MCF 10A (cell line): ENCODE data around the gene QSOX2. TPM values are rescaled to one million over a fixed set of nuclear protein-coding genes. Genes with fewer than 3 reads are reported as not detected.

ENCODE experiments used
- BruUV-seq: library from RNA; stranded (reverse); fragments of 400-500 nt; replicated peaks from 2 replicates; lab custom pipeline; 2021; lab: Mats Ljungman, UMichigan
- CTCF ChIA-PET: fragments of 300-600 bp; sonication (Branson Sonifier 250); formaldehyde crosslinking; extraction: SDS; loops from one replicate; lab custom pipeline; 2021; ENCODE audit warnings: antibody characterized with exemption, inconsistent platforms; lab: Yijun Ruan, JAX
- POLR2A ChIA-PET: fragments of 300-600, 350-650 bp; sonication (Branson Sonifier 250); formaldehyde crosslinking; extraction: SDS; loops from one replicate; lab custom pipeline; 2020; ENCODE audit warnings: antibody characterized with exemption, inconsistent platforms; lab: Yijun Ruan, JAX
- DNase-seq: peaks from one replicate; pipeline ENCODE4 v3.0.0-alpha.2; 2018; ENCODE audit not compliant: unreplicated experiment
- H3K27ac Mint-ChIP-seq: one replicate; pipeline ENCODE4 v1.8.0; 2022; ENCODE audit warnings: mild to moderate bottlenecking, low read depth, mixed read lengths; ENCODE audit not compliant: unreplicated experiment
- H3K27me3 Mint-ChIP-seq: one replicate; pipeline ENCODE4 v1.8.0; 2022; ENCODE audit warnings: mixed read lengths; ENCODE audit not compliant: insufficient read depth, unreplicated experiment
- H3K36me3 Mint-ChIP-seq: one replicate; pipeline ENCODE4 v1.8.0; 2022; ENCODE audit warnings: mild to moderate bottlenecking, moderate library complexity, mixed read lengths; ENCODE audit not compliant: insufficient read depth, unreplicated experiment
- H3K4me1 Mint-ChIP-seq: one replicate; pipeline ENCODE4 v1.8.0; 2022; ENCODE audit warnings: mixed read lengths; ENCODE audit not compliant: insufficient read depth, unreplicated experiment
- H3K4me3 Mint-ChIP-seq: one replicate; pipeline ENCODE4 v1.8.0; 2022; ENCODE audit warnings: mild to moderate bottlenecking, moderate library complexity, mixed read lengths; ENCODE audit not compliant: unreplicated experiment
- H3K9me3 Mint-ChIP-seq: one replicate; pipeline ENCODE4 v1.8.0; 2022; ENCODE audit warnings: mixed read lengths; ENCODE audit not compliant: unreplicated experiment
- intact Hi-C: fragments of 100-400 bp; cut with micrococcal nuclease; formaldehyde crosslinking; loops from 2 replicates; pipeline ENCODE4 v1.14.1; 2022
- total RNA-seq: library from RNA; stranded (reverse); gene quantifications from 2 replicates; pipeline ENCODE4 v1.2.3, GENCODE V29; 2022
- TF ChIP-seq, protein P1 (sequence below): fragments of 200-600 bp; IDR thresholded peaks from one replicate; pipeline ENCODE4 v1.8.0; 2022; ENCODE audit warnings: antibody characterized with exemption, mild to moderate bottlenecking; ENCODE audit not compliant: unreplicated experiment

Gene QSOX2
- total RNA-seq, 1 experiment from 2014 or later, result 27.7 TPM

DNA sequence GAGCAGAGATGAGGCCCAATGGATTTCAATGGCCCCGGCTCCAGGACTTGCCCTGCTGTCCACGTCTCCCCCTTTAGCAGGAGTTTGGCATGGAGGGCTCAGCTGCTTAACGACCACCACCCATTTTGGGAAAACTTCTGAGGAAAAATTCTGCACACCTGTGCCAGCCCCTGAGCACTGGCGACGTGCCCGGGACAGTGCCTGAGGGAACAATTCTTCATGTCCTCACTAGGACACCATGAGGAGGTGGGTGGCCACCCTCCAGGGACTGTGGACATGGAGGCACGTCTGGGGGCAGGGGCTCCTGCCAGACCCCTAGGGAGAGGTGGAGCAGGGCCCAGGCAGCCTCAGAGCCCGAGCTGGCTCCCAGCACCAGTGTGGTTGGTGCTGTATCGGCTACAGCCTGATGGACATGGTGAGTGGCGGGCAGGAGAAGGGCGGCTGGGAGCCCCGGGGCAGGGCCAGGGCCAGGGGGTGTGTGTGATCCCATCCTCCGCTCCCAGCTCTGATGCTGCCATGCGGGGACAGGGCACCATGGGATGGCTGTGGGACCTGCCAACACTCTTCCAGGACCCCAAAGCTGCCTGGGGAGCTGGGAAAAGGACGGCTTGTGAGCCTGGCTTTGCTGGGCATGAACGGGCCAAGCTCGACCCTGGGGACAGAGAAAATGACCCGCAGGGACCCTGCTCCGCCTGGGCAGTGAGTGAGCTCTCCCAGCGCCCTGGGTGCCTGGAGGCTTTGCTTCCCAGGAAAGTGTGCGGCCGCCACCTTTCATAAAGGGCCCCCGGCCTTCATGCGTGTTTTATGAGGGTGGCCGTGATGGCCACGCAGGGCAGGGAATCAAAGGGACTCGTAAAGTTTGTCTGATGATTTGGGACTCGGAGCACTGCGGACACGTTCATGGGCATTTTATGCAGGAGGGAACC is 3.6 kb upstream of the QSOX2 start:
- no peak for DNase-seq

DNA sequence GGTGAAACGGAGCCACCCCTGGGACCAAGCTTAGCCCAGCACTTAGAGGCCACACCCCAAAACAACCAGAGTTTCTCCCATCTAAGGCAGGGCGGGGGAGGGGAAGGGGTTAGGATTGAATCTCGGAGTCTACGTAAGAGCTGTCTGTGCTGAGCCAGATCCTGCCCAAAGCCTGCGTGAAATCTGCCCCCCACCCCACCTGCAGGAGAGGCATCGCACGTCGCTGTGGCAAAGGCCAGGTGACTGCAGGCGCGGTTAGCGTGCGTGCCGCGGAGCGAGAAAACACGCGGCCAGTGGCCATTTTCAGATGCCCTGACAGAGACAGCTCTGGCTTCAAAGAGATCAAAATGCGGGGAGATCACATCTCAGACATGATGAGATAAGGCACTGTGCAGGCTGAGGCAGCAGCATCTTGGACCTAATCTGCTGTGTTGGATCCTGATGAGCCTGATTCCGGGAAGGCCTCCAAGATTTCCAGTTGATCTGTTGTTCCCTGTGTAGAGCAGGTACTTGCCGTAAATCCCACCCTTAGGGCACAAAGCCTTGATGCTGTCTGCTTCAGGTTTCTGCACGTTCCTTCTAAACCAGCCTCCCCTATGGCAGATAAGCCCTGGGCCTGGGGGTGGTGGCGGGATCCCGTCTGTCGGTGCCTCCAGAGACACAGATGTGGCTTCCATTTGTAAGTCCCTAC is 2.5 kb upstream of the QSOX2 start:
- no peak for DNase-seq
- H3K27ac Mint-ChIP-seq, result no peak overlapping the region
- no peaks in the 10 kb centered on the region for H3K9me3 Mint-ChIP-seq
- ChIA-PET CTCF (interaction anchor here (0.6 to 0.7 kb wide), 2 partner anchors 21 to 23 kb away, joined by 3 read pairs; no protein-coding TSS in a partner anchor), POLR2A (no interaction called here)
- H3K27me3 Mint-ChIP-seq, result no peaks in the 10 kb centered on the region
- H3K36me3 Mint-ChIP-seq, result peaks cover 7% of the 10 kb centered on the region
- H3K4me3 Mint-ChIP-seq, result no peak overlapping the region
- TF ChIP-seq, protein P1, sequence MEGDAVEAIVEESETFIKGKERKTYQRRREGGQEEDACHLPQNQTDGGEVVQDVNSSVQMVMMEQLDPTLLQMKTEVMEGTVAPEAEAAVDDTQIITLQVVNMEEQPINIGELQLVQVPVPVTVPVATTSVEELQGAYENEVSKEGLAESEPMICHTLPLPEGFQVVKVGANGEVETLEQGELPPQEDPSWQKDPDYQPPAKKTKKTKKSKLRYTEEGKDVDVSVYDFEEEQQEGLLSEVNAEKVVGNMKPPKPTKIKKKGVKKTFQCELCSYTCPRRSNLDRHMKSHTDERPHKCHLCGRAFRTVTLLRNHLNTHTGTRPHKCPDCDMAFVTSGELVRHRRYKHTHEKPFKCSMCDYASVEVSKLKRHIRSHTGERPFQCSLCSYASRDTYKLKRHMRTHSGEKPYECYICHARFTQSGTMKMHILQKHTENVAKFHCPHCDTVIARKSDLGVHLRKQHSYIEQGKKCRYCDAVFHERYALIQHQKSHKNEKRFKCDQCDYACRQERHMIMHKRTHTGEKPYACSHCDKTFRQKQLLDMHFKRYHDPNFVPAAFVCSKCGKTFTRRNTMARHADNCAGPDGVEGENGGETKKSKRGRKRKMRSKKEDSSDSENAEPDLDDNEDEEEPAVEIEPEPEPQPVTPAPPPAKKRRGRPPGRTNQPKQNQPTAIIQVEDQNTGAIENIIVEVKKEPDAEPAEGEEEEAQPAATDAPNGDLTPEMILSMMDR, result no peak
- intact Hi-C loops, result no loop called here
- BruUV-seq, result no TSS peak
- peaks cover 18% of the 10 kb centered on the region for H3K4me1 Mint-ChIP-seq

More for the DNA sequence above, 3.6 kb upstream of the QSOX2 start:
- TF ChIP-seq, protein P1, result no peak
- BruUV-seq, result no TSS peak
- H3K36me3 Mint-ChIP-seq, result peaks cover 7% of the 10 kb centered on the region
- ChIA-PET CTCF (interaction anchor here (0.6 to 1.6 kb wide), 2 partner anchors 18 to 22 kb away, joined by 3 read pairs; no protein-coding TSS in a partner anchor), POLR2A (no interaction called here)
- no peak overlapping the region for H3K27ac Mint-ChIP-seq
- intact Hi-C loops, result no loop called here
- no peak overlapping the region for H3K4me3 Mint-ChIP-seq
- H3K27me3 Mint-ChIP-seq, result no peaks in the 10 kb centered on the region
- H3K9me3 Mint-ChIP-seq, result no peaks in the 10 kb centered on the region
- H3K4me1 Mint-ChIP-seq, result peaks cover 7% of the 10 kb centered on the region

DNA sequence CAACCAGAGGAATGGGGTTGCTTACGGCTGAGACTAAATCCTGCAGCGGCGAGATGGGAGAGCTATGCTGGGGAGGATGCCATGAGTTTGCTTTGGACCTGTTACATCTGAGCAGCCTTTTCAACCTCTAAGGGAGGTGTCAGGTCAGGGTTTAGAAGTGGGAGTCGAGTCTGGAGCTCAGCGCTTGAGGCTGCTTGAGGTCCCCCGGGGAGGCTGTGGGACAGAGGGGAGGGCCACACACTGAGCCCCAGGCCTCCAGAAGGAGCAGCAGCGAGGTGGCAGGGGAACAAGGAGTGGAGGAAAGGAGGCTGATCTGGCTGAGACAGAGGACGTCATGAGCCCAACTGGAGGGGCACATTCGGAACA is 1.9 kb upstream of the QSOX2 start:
- DNase-seq, result no peak
- no peak overlapping the region for H3K27ac Mint-ChIP-seq
- H3K36me3 Mint-ChIP-seq, result peaks cover 7% of the 10 kb centered on the region
- BruUV-seq, result no TSS peak
- H3K27me3 Mint-ChIP-seq, result no peaks in the 10 kb centered on the region
- TF ChIP-seq, protein P1, result no peak
- H3K9me3 Mint-ChIP-seq, result no peaks in the 10 kb centered on the region
- POLR2A ChIA-PET, result no interaction called here
- intact Hi-C loops, result no loop called here
- CTCF ChIA-PET, result interaction anchor here (0.7 kb wide), 1 partner anchor 22 kb away, joined by 3 read pairs; no protein-coding TSS in a partner anchor
- H3K4me3 Mint-ChIP-seq, result no peak overlapping the region
- H3K4me1 Mint-ChIP-seq, result peaks cover 22% of the 10 kb centered on the region
